ENCODE data around the gene PER2. TPM values are rescaled to one million over a fixed set of nuclear protein-coding genes. Genes with fewer than 3 reads are reported as not detected.

PER2 gene
- total and polyA plus RNA-seq, 2 of the 13 experiments (the other 11 are each of a cell fraction or from before 2014, with no cell fraction given): 5.1 to 9.4 TPM

- TF ChIP-seq NFYB (CRISPR knock-in tag; IDR thresholded peaks at IDR 0.05) (no peak), ZNF343 (CRISPR knock-in tag; IDR thresholded peaks at IDR 0.05) (0 out of 2 replicates have a peak, but pooled peaks have one; percentile 86), NFKB2 (CRISPR knock-in tag; IDR thresholded peaks at IDR 0.05; ENCODE audit: borderline replicate concordance) (peak; percentile 75; the same call in 1 of the 2 replicates), NFYC (CRISPR knock-in tag; IDR thresholded peaks at IDR 0.05) (no peak), DMAP1 (CRISPR knock-in tag; IDR thresholded peaks at IDR 0.05) (peak; percentile 41; the same call in 1 of the 2 replicates), ZNF263 (CRISPR knock-in tag; IDR thresholded peaks at IDR 0.05) (peak; percentile 91), ZNF709 (CRISPR knock-in tag; IDR thresholded peaks at IDR 0.05) (no peak), IRF2 (CRISPR knock-in tag; IDR thresholded peaks at IDR 0.05) (peak; percentile 71; the same call in 1 of the 2 replicates), ZNF878 (CRISPR knock-in tag; IDR thresholded peaks at IDR 0.05) (no peak), SMAD1 (CRISPR knock-in tag; IDR thresholded peaks at IDR 0.05; ENCODE audit: borderline replicate concordance, low read depth) (no peak), ZNF768 (CRISPR knock-in tag; IDR thresholded peaks at IDR 0.05) (peak; percentile 63), KDM5A (IDR thresholded peaks at IDR 0.05; ENCODE audit: borderline replicate concordance, low read length) (peak; percentile 56; the same call in 1 of the 2 replicates), ZNF644 (CRISPR knock-in tag; IDR thresholded peaks at IDR 0.05; ENCODE audit: low read depth) (peak; percentile 96), MBNL3 (CRISPR knock-in tag; conservative IDR thresholded peaks at IDR 0.05) (no peak), CHD2 (IDR thresholded peaks at IDR 0.05; ENCODE audit: low read depth, low read length) (peak; percentile 80), ZKSCAN8 (CRISPR knock-in tag; IDR thresholded peaks at IDR 0.05; ENCODE audit: borderline replicate concordance) (peak; percentile 55; the same call in 1 of the 2 replicates), ZNF609 (CRISPR knock-in tag; IDR thresholded peaks at IDR 0.05; ENCODE audit: borderline replicate concordance) (0 out of 2 replicates have a peak, but pooled peaks have one; percentile 62), ZNF841 (CRISPR knock-in tag; IDR thresholded peaks at IDR 0.05; ENCODE audit: borderline replicate concordance) (no peak), ZBTB37 (CRISPR knock-in tag; IDR thresholded peaks at IDR 0.05) (no peak), NFIC (IDR thresholded peaks at IDR 0.05; ENCODE audit: low read length) (no peak), ZNF660 (CRISPR knock-in tag; IDR thresholded peaks at IDR 0.05; ENCODE audit: borderline replicate concordance, low read depth) (no peak; the same call in 1 of the 2 replicates), MEIS2 (CRISPR knock-in tag; IDR thresholded peaks at IDR 0.05) (peak; percentile 86; the same call in 1 of the 2 replicates), ZNF605 (CRISPR knock-in tag; IDR thresholded peaks at IDR 0.05) (peak; percentile 63; the same call in 1 of the 2 replicates), ZNF629 (CRISPR knock-in tag; conservative IDR thresholded peaks at IDR 0.05) (peak; percentile 57; the same call in 1 of the 2 replicates), CREBL2 (CRISPR knock-in tag; IDR thresholded peaks at IDR 0.05; ENCODE audit: borderline replicate concordance) (no peak)
These were observed 25.0 kb downstream of the PER2 start (continued) for GRCh38 chr2:238263204-238264071.
